ENCODE results near the gene DAAM2.

Gene DAAM2

GRCh38 chr6:39891976-39892375, 99.8 kb downstream of the DAAM2 start:
- DNase-seq: no peak

- DNase-seq: no peak
Observed at GRCh38 chr6:39892490-39893129, 100.4 kb downstream of the DAAM2 start.

GRCh38 chr6:39893286-39893685, 101.1 kb downstream of the DAAM2 start:
- no peak for DNase-seq

- no peak for DNase-seq
Observed at GRCh38 chr6:39896701-39897100, 104.5 kb downstream of the DAAM2 start.

- DNase-seq: no peak
Observed at GRCh38 chr6:39897698-39898097, 105.5 kb downstream of the DAAM2 start.

- DNase-seq: no peak
Observed at GRCh38 chr6:39898625-39899024, 106.4 kb downstream of the DAAM2 start.

GRCh38 chr6:39899554-39900295, 107.5 kb downstream of the DAAM2 start:
- no peak for DNase-seq

GRCh38 chr6:39901116-39901655, 109.0 kb downstream of the DAAM2 start:
- DNase-seq: no peak

- DNase-seq: no peak
Observed at GRCh38 chr6:39901670-39902069, 109.5 kb downstream of the DAAM2 start.

- no peak for DNase-seq
Observed at GRCh38 chr6:39902136-39902535, 110.0 kb downstream of the DAAM2 start.

GRCh38 chr6:39902786-39903465, 110.8 kb downstream of the DAAM2 start:
- no peak for DNase-seq

- no peak for DNase-seq
Observed at GRCh38 chr6:39903656-39904055, 111.5 kb downstream of the DAAM2 start.

- no peak for DNase-seq
Observed at GRCh38 chr6:39904946-39905639, 112.9 kb downstream of the DAAM2 start.

GRCh38 chr6:39905640-39905975, 113.4 kb downstream of the DAAM2 start:
- no peak for DNase-seq

- DNase-seq: no peak
Observed at GRCh38 chr6:39906318-39906761, 114.2 kb downstream of the DAAM2 start.

GRCh38 chr6:39907871-39908575, 115.8 kb downstream of the DAAM2 start:
- no peak for DNase-seq

GRCh38 chr6:39908838-39909583, 116.8 kb downstream of the DAAM2 start:
- DNase-seq: no peak

- no peak for DNase-seq
Observed at GRCh38 chr6:39909701-39910100, 117.5 kb downstream of the DAAM2 start.

GRCh38 chr6:39910164-39910563, 118.0 kb downstream of the DAAM2 start:
- no peak for DNase-seq

GRCh38 chr6:39910744-39911143, 118.6 kb downstream of the DAAM2 start:
- no peak for DNase-seq

GRCh38 chr6:39911513-39912125, 119.4 kb downstream of the DAAM2 start:
- no peak for DNase-seq

Data from GF-D8 (cell line).